Right ventricle myocardium superior (tissue), 1 donor: ENCODE data around the gene CBX1. TPM values are rescaled to one million over a fixed set of nuclear protein-coding genes. Genes with fewer than 3 reads are reported as not detected.
"Not testable (repeated sequence)": the region's sequence is repeated elsewhere in the genome, so short reads cannot be mapped to it uniquely, and the experiment has no call there.

Experiments
- ATAC-seq: fragments of 200-7000 bp; cut with Tn5 transposase; one replicate; pipeline ENCODE4 v1.9.1; 2020; ENCODE audit warnings: mild to moderate bottlenecking; ENCODE audit not compliant: poor library complexity
- DNase-seq: peaks from one replicate; pipeline ENCODE4 v3.0.0-alpha.2; 2020
- intact Hi-C: fragments of 100-400 bp; cut with DNase I; formaldehyde crosslinking; loops from one replicate; pipeline ENCODE4 v1.11.2; 2022
- total RNA-seq: library from RNA; stranded (reverse); fragmentation: NEBNext Ultra II Directional; extraction: Animal tissue kit (Norgen Biotek cat#: 25700); gene quantifications from one replicate; pipeline ENCODE4 v1.2.1, GENCODE V29; 2021
- donor health status: DM: no; HTN: yes; CAD: no; lungs with severe emphysema.

Gene CBX1
- total RNA-seq, 1 donor from 2014 or later, result 31.7 TPM

GRCh38 chr17:48093341-48094045 lies 7.8 kb downstream of the CBX1 start:
- DNase-seq (no peak), ATAC-seq (no peak)
- intact Hi-C loops, result no loop called here

GRCh38 chr17:48084932-48085331 lies 16.3 kb downstream of the CBX1 start:
- intact Hi-C loops, result loop anchor here (5.0 kb wide), 1 partner anchor 42 kb away; no protein-coding TSS in a partner anchor
- DNase-seq, result no peak

GRCh38 chr17:48081858-48082257 lies 19.4 kb downstream of the CBX1 start:
- ATAC-seq (no peak), DNase-seq (no peak)
- intact Hi-C loops, result no loop called here

More at GRCh38 chr17:48084932-48085331, 16.3 kb downstream of the CBX1 start:
- ATAC-seq, result no peak

- intact Hi-C loops, result not testable (repeated sequence)
Measured at GRCh38 chr17:48077152-48077551, 24.1 kb downstream of the CBX1 start.

GRCh38 chr17:48074322-48075081 lies 26.8 kb downstream of the CBX1 start:
- peak; percentile 76 for DNase-seq
- intact Hi-C loops, result loop anchor here (2.0 kb wide), 1 partner anchor 48 kb away; no protein-coding TSS in a partner anchor
- ATAC-seq, result peak; percentile 86

More at GRCh38 chr17:48077152-48077551, 24.1 kb downstream of the CBX1 start:
- DNase-seq, ATAC-seq: not testable (repeated sequence)

- intact Hi-C loops, result loop anchor here (2.0 kb wide), 1 partner anchor 47 kb away; no protein-coding TSS in a partner anchor
- not testable (repeated sequence) for ATAC-seq
Measured at GRCh38 chr17:48073566-48074094, 27.6 kb downstream of the CBX1 start.

GRCh38 chr17:48072811-48073210 lies 28.5 kb downstream of the CBX1 start:
- intact Hi-C loops, DNase-seq, ATAC-seq: not testable (repeated sequence)

More at GRCh38 chr17:48073566-48074094, 27.6 kb downstream of the CBX1 start:
- DNase-seq, result not testable (repeated sequence)

- no peak for DNase-seq
- intact Hi-C loops, result no loop called here
Measured at GRCh38 chr17:48071654-48072053, 29.6 kb downstream of the CBX1 start.

GRCh38 chr17:48070195-48070594 lies 31.1 kb downstream of the CBX1 start:
- ATAC-seq, result no peak
- DNase-seq, result no peak
- intact Hi-C loops, result no loop called here

More at GRCh38 chr17:48071654-48072053, 29.6 kb downstream of the CBX1 start:
- ATAC-seq, result no peak

- intact Hi-C loops, result no loop called here
- DNase-seq (no peak), ATAC-seq (no peak)
Measured at GRCh38 chr17:48068491-48068961, 32.8 kb downstream of the CBX1 start.

GRCh38 chr17:48067808-48068207 lies 33.5 kb downstream of the CBX1 start:
- ATAC-seq, intact Hi-C loops, DNase-seq: not testable (repeated sequence)

GRCh38 chr17:48067245-48067644 lies 34.0 kb downstream of the CBX1 start:
- intact Hi-C loops, result no loop called here
- ATAC-seq, result no peak
- no peak for DNase-seq

GRCh38 chr17:48066656-48067055 lies 34.6 kb downstream of the CBX1 start:
- intact Hi-C loops, result no loop called here
- DNase-seq (no peak), ATAC-seq (no peak)

GRCh38 chr17:48066192-48066591 lies 35.1 kb downstream of the CBX1 start:
- intact Hi-C loops, result no loop called here
- DNase-seq (no peak), ATAC-seq (no peak)

GRCh38 chr17:48064638-48065037 lies 36.6 kb downstream of the CBX1 start:
- DNase-seq, result no peak
- intact Hi-C loops, result no loop called here
- peak; percentile 8 for ATAC-seq

GRCh38 chr17:48062273-48062672 lies 39.0 kb downstream of the CBX1 start:
- intact Hi-C loops, result no loop called here
- DNase-seq (no peak), ATAC-seq (no peak)

GRCh38 chr17:48060249-48060648 lies 41.0 kb downstream of the CBX1 start:
- DNase-seq, result no peak
- intact Hi-C loops, result no loop called here
- no peak for ATAC-seq

GRCh38 chr17:48059125-48059668 lies 42.1 kb downstream of the CBX1 start:
- intact Hi-C loops, result no loop called here
- no peak for DNase-seq
- ATAC-seq, result no peak
